Common myeloid progenitor, CD34-positive (primary cell): ENCODE measurements around the gene GADD45G.

ENCODE experiments used
- CTCF ChIA-PET: fragments of 350-600 bp; sonication (Branson Sonifier 250); formaldehyde crosslinking; loops from one replicate; lab custom pipeline; 2021; ENCODE audit warnings: antibody characterized with exemption; lab: Charles Lee
- POLR2A ChIA-PET: fragments of 350-600 bp; sonication (Branson Sonifier 250); formaldehyde crosslinking; loops from one replicate; lab custom pipeline; 2021; ENCODE audit warnings: antibody characterized with exemption; lab: Charles Lee
- DNase-seq, 3 donors: peaks; one replicate each; pipeline versions ENCODE4 v3.0.0 to v3.0.0-alpha.2; 2013
- H3K27ac ChIP-seq, 2 experiments: 1 replicate in 1 of 2; 2 replicates in 1 of 2; pipeline ENCODE4 v1.7.0; 2013; ENCODE audit warnings: inconsistent platforms in 2 of 2, low read length in 2 of 2, mild to moderate bottlenecking in 2 of 2, low read depth in 1 of 2, moderate library complexity in 1 of 2; ENCODE audit not compliant: severe bottlenecking in 2 of 2, insufficient read depth in 1 of 2, poor library complexity in 1 of 2
- H3K27me3 ChIP-seq, 5 experiments: replicated peaks in 2 of 5; 1 replicate in 3 of 5; 2 replicates in 2 of 5; pipeline versions ENCODE4 v1.6.1 to v1.7.0; 2013; ENCODE audit warnings: low read length in 4 of 5, mild to moderate bottlenecking in 2 of 5, moderate library complexity in 2 of 5, inconsistent platforms in 1 of 5; ENCODE audit not compliant: insufficient read depth in 5 of 5, control insufficient read depth in 4 of 5
- H3K36me3 ChIP-seq, 4 experiments: 1 replicate in 2 of 4; 2 replicates in 2 of 4; pipeline versions ENCODE4 v1.6.1 to v1.7.0; 2013; ENCODE audit warnings: low read length in 3 of 4, control low read depth in 1 of 4, mild to moderate bottlenecking in 1 of 4; ENCODE audit not compliant: control insufficient read depth in 4 of 4, insufficient read depth in 4 of 4
- H3K4me1 ChIP-seq, 4 experiments: 1 replicate in 3 of 4; 2 replicates in 1 of 4; pipeline versions ENCODE4 v1.6.1 to v1.7.1; 2013; ENCODE audit warnings: low read length in 3 of 4, mild to moderate bottlenecking in 3 of 4, control low read depth in 1 of 4, inconsistent platforms in 1 of 4, moderate library complexity in 1 of 4; ENCODE audit not compliant: control insufficient read depth in 4 of 4, insufficient read depth in 4 of 4; ENCODE audit errors: control extremely low read depth in 1 of 4
- H3K4me3 ChIP-seq, 7 experiments: 1 replicate in 4 of 7; 2 replicates in 3 of 7; pipeline versions ENCODE4 v1.5.1 to v1.7.0; 2013; ENCODE audit warnings: mild to moderate bottlenecking in 7 of 7, low read length in 6 of 7, moderate library complexity in 6 of 7, inconsistent platforms in 2 of 7, low read depth in 2 of 7, control low read depth in 1 of 7; ENCODE audit not compliant: insufficient read depth in 4 of 7, control insufficient read depth in 1 of 7; ENCODE audit errors: extremely low read depth in 1 of 7
- H3K9me3 ChIP-seq, 5 experiments: 1 replicate in 4 of 5; 2 replicates in 1 of 5; pipeline versions ENCODE4 v1.6.1 to v1.7.1; 2013; ENCODE audit warnings: low read length in 4 of 5, mild to moderate bottlenecking in 2 of 5, inconsistent platforms in 1 of 5, low read depth in 1 of 5, moderate library complexity in 1 of 5; ENCODE audit not compliant: control insufficient read depth in 4 of 5, insufficient read depth in 2 of 5; ENCODE audit errors: control extremely low read depth in 1 of 5
- WGBS: methylation state at CpG from one replicate; pipeline ENCODE4 v1.1.5; 2013; ENCODE audit not compliant: insufficient coverage; 5-methylcytosine and 5-hydroxymethylcytosine counted together

Gene GADD45G

DNA sequence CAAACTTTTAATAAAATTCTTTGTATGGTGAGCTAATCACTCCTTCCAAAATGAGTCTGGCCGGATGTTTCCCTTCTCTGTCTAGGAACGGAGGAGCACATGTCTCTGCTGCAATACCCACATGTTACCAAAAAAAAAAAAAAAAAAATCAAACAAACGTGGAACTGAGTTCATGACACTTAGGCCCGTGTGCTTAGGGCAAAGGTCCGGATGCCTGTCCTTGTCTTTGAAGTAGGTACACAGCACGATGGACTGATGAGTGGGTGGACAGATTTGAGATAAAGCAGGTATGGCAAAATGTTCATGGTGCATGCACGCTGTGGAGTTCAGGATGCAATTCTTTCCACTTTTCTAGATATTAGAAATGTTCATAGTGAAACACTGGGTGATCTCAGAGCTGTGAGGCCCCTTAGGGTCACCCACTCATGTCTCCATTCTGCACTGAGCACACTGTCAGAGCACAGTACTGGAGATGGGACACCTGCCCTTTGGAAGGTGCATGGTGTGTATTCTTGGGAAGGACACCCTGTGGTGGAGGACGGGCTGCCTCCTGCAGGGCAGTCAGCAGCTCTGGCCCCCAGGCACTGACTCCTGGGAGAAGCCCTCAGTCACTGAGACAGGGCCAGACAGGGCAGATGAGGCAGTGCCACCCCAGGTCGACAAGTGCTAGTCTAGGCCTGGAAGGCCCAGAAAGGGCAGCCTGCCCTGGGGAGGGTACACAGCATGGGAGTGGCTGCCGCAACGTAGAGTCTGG is 43.6 kb downstream of the GADD45G start:
- ChIA-PET POLR2A (no interaction called here), CTCF (no interaction called here)
- H3K27ac ChIP-seq: no peak overlapping the region
- no peak overlapping the region for H3K4me3 ChIP-seq
- no peaks in the 10 kb centered on the region for H3K4me1 ChIP-seq
- no peaks in the 10 kb centered on the region for H3K36me3 ChIP-seq
- peaks cover 0 to 4% (median 0%) of the 10 kb centered on the region in 5 experiments for H3K27me3 ChIP-seq
- 83% methylated on average over 8 of the region's 11 CpGs for WGBS
- peaks cover 0 to 4% (median 0%) of the 10 kb centered on the region in 5 experiments for H3K9me3 ChIP-seq
- DNase-seq: no peak

DNA sequence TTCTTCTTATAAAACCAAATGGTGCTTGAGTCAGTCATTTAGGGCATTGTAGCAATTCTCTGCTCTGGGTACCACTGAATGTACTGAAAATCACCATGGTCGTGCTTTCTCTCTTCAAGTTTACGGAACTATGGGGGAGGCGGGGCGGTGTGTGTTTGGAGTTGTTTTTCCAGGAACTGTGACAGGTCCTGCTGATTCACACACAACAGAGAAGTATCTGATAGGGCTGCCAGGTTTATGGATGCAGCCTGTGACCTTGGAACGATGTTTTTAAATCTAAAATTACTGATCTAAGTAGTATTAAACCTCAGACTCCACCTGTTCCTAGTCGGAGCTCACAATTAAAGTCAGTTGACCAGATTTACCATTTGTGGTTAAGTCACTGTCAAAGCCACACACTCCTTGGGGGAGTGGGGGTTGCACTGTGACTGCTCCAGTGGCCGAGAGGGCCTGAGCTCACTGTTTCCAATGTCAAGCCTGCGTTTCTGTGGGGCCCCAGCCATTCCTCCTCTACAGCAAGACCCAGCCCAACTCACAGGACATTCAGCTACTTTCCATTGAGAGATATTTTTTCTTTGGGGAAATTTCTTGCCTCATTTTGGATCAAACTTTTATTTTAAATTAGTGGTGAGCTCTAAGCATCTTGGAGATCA is 44.4 kb downstream of the GADD45G start:
- ChIA-PET CTCF (no interaction called here), POLR2A (no interaction called here)
- H3K27ac ChIP-seq: no peak overlapping the region
- no peak for DNase-seq
- no peaks in the 10 kb centered on the region for H3K4me1 ChIP-seq
- no peak overlapping the region for H3K4me3 ChIP-seq
- 97% methylated on average over 5 of the region's 8 CpGs for WGBS
- peaks cover 0 to 4% (median 0%) of the 10 kb centered on the region in 5 experiments for H3K9me3 ChIP-seq
- no peaks in the 10 kb centered on the region for H3K36me3 ChIP-seq
- H3K27me3 ChIP-seq: peaks cover 0 to 4% (median 0%) of the 10 kb centered on the region in 5 experiments

DNA sequence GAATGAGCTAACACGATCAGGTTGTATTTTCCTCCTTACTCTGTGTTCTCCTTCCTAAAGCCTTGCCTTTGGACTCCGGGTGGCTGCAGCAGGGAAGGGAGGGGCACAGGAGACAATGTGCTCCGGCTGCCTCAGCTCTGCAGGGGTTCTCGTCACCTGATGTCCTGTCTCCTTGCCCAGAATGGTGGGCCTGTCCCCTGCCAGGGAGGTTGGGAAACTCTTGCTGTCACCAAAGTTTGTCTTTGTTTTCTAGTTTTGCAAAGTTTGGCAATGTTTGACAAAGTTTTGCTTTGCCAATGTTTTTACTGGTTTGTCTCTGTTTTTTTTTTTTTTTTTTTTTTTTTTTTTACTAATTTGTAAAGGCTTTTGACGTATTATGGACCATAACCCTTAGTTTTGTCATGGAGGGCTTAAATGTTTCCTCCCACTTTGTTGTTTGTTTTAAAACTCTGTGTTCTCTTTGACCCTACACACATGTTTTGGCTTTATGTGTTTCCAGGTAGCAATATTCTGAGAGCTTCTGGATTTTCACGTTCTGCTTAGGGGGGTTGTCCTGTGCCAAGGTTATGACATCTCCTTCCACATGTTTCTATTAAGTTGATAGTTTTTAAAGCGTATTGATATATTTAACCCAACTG is 49.3 kb downstream of the GADD45G start:
- 96% methylated on average over 5 of the region's 7 CpGs for WGBS
- Histone ChIP-seq H3K27me3 (peaks cover 0 to 2% (median 0%) of the 10 kb centered on the region in 5 experiments), H3K36me3 (no peaks in the 10 kb centered on the region), H3K4me1 (peaks cover 3 to 14% (median 8%) of the 10 kb centered on the region in 4 experiments), H3K27ac (no peak overlapping the region), H3K9me3 (no peaks in the 10 kb centered on the region), H3K4me3 (no peak overlapping the region)
- no peak for DNase-seq
- CTCF ChIA-PET: interaction anchor here (0.9 kb wide), 1 partner anchor 10 kb away, joined by 3 read pairs; no protein-coding TSS in a partner anchor
- POLR2A ChIA-PET: no interaction called here

DNA sequence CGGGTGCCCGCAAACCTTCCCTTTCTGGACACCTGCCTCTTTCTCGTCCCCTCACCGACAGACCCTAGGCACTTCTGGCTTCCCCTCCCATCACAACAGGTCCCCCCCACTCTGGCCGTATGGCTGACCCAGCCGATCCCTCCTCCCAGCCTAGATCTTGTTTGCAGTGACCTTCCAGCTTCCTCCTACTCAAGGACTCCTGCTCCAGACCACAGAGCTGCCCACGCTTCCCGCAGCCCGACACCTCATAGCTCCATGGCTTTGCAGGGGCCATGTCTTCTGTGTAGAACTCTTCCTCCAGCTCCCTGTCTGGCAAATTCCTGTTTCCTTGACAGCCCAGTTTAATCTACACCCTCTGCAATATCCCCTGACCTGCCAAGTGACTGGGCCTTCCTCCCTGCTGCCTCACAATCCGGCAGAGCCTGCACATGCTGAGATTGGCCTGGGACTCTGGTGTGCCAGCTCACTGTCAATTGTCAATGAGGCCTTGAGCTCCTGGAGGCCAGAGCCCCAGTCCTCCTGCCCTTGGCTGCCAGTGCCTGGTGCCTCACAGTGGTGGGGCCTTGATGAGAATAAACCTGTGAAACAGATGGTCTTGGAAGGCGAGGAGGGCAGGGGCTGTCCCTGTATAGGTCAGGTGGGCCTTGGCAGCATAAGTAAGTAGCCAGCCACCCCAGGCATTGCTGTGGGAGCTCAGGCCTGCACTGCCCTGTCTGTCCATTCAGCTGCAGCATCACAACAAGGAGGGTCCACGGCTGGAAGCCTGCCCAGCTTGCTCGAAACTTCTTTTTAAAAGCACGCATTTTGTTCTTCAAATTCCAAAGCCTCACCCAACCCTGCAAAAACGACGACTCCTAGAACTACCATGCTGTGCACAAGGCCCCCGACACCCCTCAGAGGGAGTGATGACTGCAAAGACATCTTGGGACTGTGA is 50.5 kb downstream of the GADD45G start:
- no peaks in the 10 kb centered on the region for H3K36me3 ChIP-seq
- H3K27ac ChIP-seq: no peak overlapping the region
- no peak overlapping the region for H3K4me3 ChIP-seq
- 93% methylated on average over 16 of the region's 17 CpGs for WGBS
- peaks cover 3 to 19% (median 8%) of the 10 kb centered on the region in 4 experiments for H3K4me1 ChIP-seq
- H3K27me3 ChIP-seq: peaks cover 0 to 2% (median 0%) of the 10 kb centered on the region in 5 experiments
- ChIA-PET POLR2A (no interaction called here), CTCF (interaction anchor here (1.2 kb wide), 1 partner anchor 43 kb away, joined by 3 read pairs; no protein-coding TSS in a partner anchor)
- no peak for DNase-seq
- H3K9me3 ChIP-seq: no peaks in the 10 kb centered on the region
